Fibroblast of skin of left quadriceps (primary cell): ENCODE data around the gene ATP2B2.

Experiments
- DNase-seq, 2 experiments: peaks; one replicate each; pipeline ENCODE4 v3.0.0-alpha.2; 2013; ENCODE audit warnings: low read depth in 2 of 2

The ATP2B2 gene

GRCh38 chr3:10328460-10329071 is 176.8 kb downstream of the ATP2B2 start:
- DNase-seq, result no peak

GRCh38 chr3:10327592-10327991 is 177.8 kb downstream of the ATP2B2 start:
- DNase-seq, result no peak

GRCh38 chr3:10322352-10322710 is 183.1 kb downstream of the ATP2B2 start:
- no peak for DNase-seq

GRCh38 chr3:10321630-10322351 is 183.6 kb downstream of the ATP2B2 start:
- no peak for DNase-seq

GRCh38 chr3:10320320-10320677 is 185.1 kb downstream of the ATP2B2 start:
- no peak for DNase-seq

GRCh38 chr3:10319804-10320203 is 185.6 kb downstream of the ATP2B2 start:
- DNase-seq, result no peak

GRCh38 chr3:10319251-10319650 is 186.1 kb downstream of the ATP2B2 start:
- DNase-seq, result no peak

- no peak for DNase-seq
Observed at GRCh38 chr3:10317961-10318350, 187.4 kb downstream of the ATP2B2 start.

- no peak for DNase-seq
Observed at GRCh38 chr3:10317311-10317960, 187.9 kb downstream of the ATP2B2 start.

GRCh38 chr3:10315771-10316344 is 189.5 kb downstream of the ATP2B2 start:
- DNase-seq, result no peak

- DNase-seq, result no peak
Observed at GRCh38 chr3:10315101-10315500, 190.3 kb downstream of the ATP2B2 start.

- no peak for DNase-seq
Observed at GRCh38 chr3:10312861-10313260, 192.5 kb downstream of the ATP2B2 start.

GRCh38 chr3:10312391-10312790 is 193.0 kb downstream of the ATP2B2 start:
- DNase-seq, result no peak

- no peak for DNase-seq
Observed at GRCh38 chr3:10311710-10312109, 193.7 kb downstream of the ATP2B2 start.

- peak; percentile 58 to 60 for DNase-seq
Observed at GRCh38 chr3:10310578-10310977, 194.8 kb downstream of the ATP2B2 start.

GRCh38 chr3:10309736-10310135 is 195.7 kb downstream of the ATP2B2 start:
- DNase-seq, result no peak

- DNase-seq, result no peak
Observed at GRCh38 chr3:10308678-10309077, 196.7 kb downstream of the ATP2B2 start.

GRCh38 chr3:10306156-10306555 is 199.2 kb downstream of the ATP2B2 start:
- DNase-seq, result no peak

GRCh38 chr3:10305331-10305902 is 200.0 kb downstream of the ATP2B2 start:
- DNase-seq, result no peak

- no peak for DNase-seq
Observed at GRCh38 chr3:10304905-10305304, 200.5 kb downstream of the ATP2B2 start.

- DNase-seq, result no peak
Observed at GRCh38 chr3:10303785-10304184, 201.6 kb downstream of the ATP2B2 start.

GRCh38 chr3:10303105-10303504 is 202.3 kb downstream of the ATP2B2 start:
- no peak for DNase-seq

- DNase-seq, result no peak
Observed at GRCh38 chr3:10300087-10300486, 205.3 kb downstream of the ATP2B2 start.
